Prostate gland (tissue), 2 donors: ENCODE measurements around the gene MDH2.
"Not testable (repeated sequence)": the region's sequence is repeated elsewhere in the genome, so short reads cannot be mapped to it uniquely, and the experiment has no call there.

ENCODE experiments used
- CTCF ChIP-seq, 4 experiments: fragments of 200-600 bp in 2 of 4; fragments of 450-650 bp in 2 of 4; sonication (generic) in 2 of 4; IDR thresholded peaks; 1 replicate in 3 of 4; 2 replicates in 1 of 4; pipeline ENCODE4 v1.5.1; 2016 to 2019; ENCODE audit warnings: antibody characterized with exemption in 4 of 4, mild to moderate bottlenecking in 2 of 4, moderate library complexity in 2 of 4
- POLR2A ChIP-seq: fragments of 450-650 bp; IDR thresholded peaks from one replicate; pipeline ENCODE4 v1.6.1; 2016; ENCODE audit warnings: antibody characterized with exemption, mild to moderate bottlenecking
- POLR2AphosphoS5 ChIP-seq: sonication (generic); formaldehyde crosslinking; IDR thresholded peaks from one replicate; pipeline ENCODE4 v1.6.1; 2017; ENCODE audit warnings: antibody characterized with exemption

- TF ChIP-seq POLR2A; CTCF (IDR thresholded peaks at IDR 0.05); POLR2AphosphoS5: not testable (repeated sequence)
These were observed 55.9 kb downstream of the MDH2 start for GRCh38 chr7:76103788-76104187.
